ENCODE results near the gene IDH3B. TPM values are rescaled to one million over a fixed set of nuclear protein-coding genes. Genes with fewer than 3 reads are reported as not detected.

Gene IDH3B
- total and polyA plus RNA-seq, 2 donors (not counting 1 experiment from before 2014, with no cell fraction given): 77.0 to 98.2 TPM

GRCh38 chr20:2691127-2691526 is 27.1 kb upstream of the IDH3B start:
- no peak for DNase-seq (ENCODE audit: low read depth in 2 of 2)

GRCh38 chr20:2690718-2691117 is 26.7 kb upstream of the IDH3B start:
- no peaks in the 10 kb centered on the region for H3K9me3 ChIP-seq (ENCODE audit: control insufficient read depth, insufficient read depth, low read depth, low read length)
- no peaks in the 10 kb centered on the region for H3K79me2 ChIP-seq (ENCODE audit: control insufficient read depth, insufficient read depth, low read length)
- TF ChIP-seq EZH2 (IDR thresholded peaks at IDR 0.05; ENCODE audit: low read length, missing control alignments) (no peak), CTCF (conservative IDR thresholded peaks at IDR 0.05 in 1 of 2, IDR thresholded peaks at IDR 0.05 in 1 of 2; ENCODE audit: low read depth in 1 of 2, low read length in 2 of 2) (no peak)
- H2AFZ ChIP-seq (ENCODE audit: low read length): no peak overlapping the region
- H3K4me2 ChIP-seq (ENCODE audit: extremely low read depth, insufficient read depth, low read length): no peak overlapping the region
- no peaks in the 10 kb centered on the region for H4K20me1 ChIP-seq (ENCODE audit: control insufficient read depth, extremely low read depth, insufficient read depth, low read length)
- H3K27ac ChIP-seq (ENCODE audit: insufficient read depth, low read length): no peak overlapping the region
- H3K9ac ChIP-seq (ENCODE audit: insufficient read depth, low read length): no peak overlapping the region
- H3K27me3 ChIP-seq (ENCODE audit: control insufficient read depth, insufficient read depth, low read length): peaks cover 43% of the 10 kb centered on the region
- H3K4me3 ChIP-seq (replicated peaks in 1 of 4; ENCODE audit: control extremely low read depth in 1 of 4, insufficient read depth in 1 of 4, low read depth in 3 of 4, low read length in 4 of 4): no peak overlapping the region
- no peak for DNase-seq (ENCODE audit: low read depth in 2 of 2)
- no peaks in the 10 kb centered on the region for H3K4me1 ChIP-seq (ENCODE audit: control insufficient read depth, extremely low read depth, insufficient read depth, low read length)
- H3K36me3 ChIP-seq (ENCODE audit: control insufficient read depth, insufficient read depth, low read length): no peaks in the 10 kb centered on the region

More at GRCh38 chr20:2691127-2691526, 27.1 kb upstream of the IDH3B start:
- Histone ChIP-seq H3K79me2 (ENCODE audit: control insufficient read depth, insufficient read depth, low read length) (no peaks in the 10 kb centered on the region), H3K27me3 (ENCODE audit: control insufficient read depth, insufficient read depth, low read length) (peaks cover 43% of the 10 kb centered on the region), H3K9ac (ENCODE audit: insufficient read depth, low read length) (no peak overlapping the region), H3K9me3 (ENCODE audit: control insufficient read depth, insufficient read depth, low read depth, low read length) (no peaks in the 10 kb centered on the region), H4K20me1 (ENCODE audit: control insufficient read depth, extremely low read depth, insufficient read depth, low read length) (no peaks in the 10 kb centered on the region), H3K4me1 (ENCODE audit: control insufficient read depth, extremely low read depth, insufficient read depth, low read length) (no peaks in the 10 kb centered on the region), H3K4me2 (ENCODE audit: extremely low read depth, insufficient read depth, low read length) (no peak overlapping the region), H2AFZ (ENCODE audit: low read length) (no peak overlapping the region), H3K27ac (ENCODE audit: insufficient read depth, low read length) (no peak overlapping the region), H3K4me3 (replicated peaks in 1 of 4; ENCODE audit: control extremely low read depth in 1 of 4, insufficient read depth in 1 of 4, low read depth in 3 of 4, low read length in 4 of 4) (no peak overlapping the region), H3K36me3 (ENCODE audit: control insufficient read depth, insufficient read depth, low read length) (no peaks in the 10 kb centered on the region)
- TF ChIP-seq CTCF (conservative IDR thresholded peaks at IDR 0.05 in 1 of 2, IDR thresholded peaks at IDR 0.05 in 1 of 2; ENCODE audit: low read depth in 1 of 2, low read length in 2 of 2) (no peak), EZH2 (IDR thresholded peaks at IDR 0.05; ENCODE audit: low read length, missing control alignments) (no peak)

- no peak for DNase-seq (ENCODE audit: low read depth in 2 of 2)
- H3K27me3 ChIP-seq (ENCODE audit: control insufficient read depth, insufficient read depth, low read length): peaks cover 40% of the 10 kb centered on the region
Observed at GRCh38 chr20:2690213-2690612, 26.2 kb upstream of the IDH3B start.

More at GRCh38 chr20:2690213-2690612, 26.2 kb upstream of the IDH3B start:
- Histone ChIP-seq H2AFZ (ENCODE audit: low read length) (no peak overlapping the region), H4K20me1 (ENCODE audit: control insufficient read depth, extremely low read depth, insufficient read depth, low read length) (no peaks in the 10 kb centered on the region), H3K9ac (ENCODE audit: insufficient read depth, low read length) (no peak overlapping the region), H3K9me3 (ENCODE audit: control insufficient read depth, insufficient read depth, low read depth, low read length) (no peaks in the 10 kb centered on the region), H3K4me3 (replicated peaks in 1 of 4; ENCODE audit: control extremely low read depth in 1 of 4, insufficient read depth in 1 of 4, low read depth in 3 of 4, low read length in 4 of 4) (no peak overlapping the region), H3K4me1 (ENCODE audit: control insufficient read depth, extremely low read depth, insufficient read depth, low read length) (no peaks in the 10 kb centered on the region), H3K79me2 (ENCODE audit: control insufficient read depth, insufficient read depth, low read length) (no peaks in the 10 kb centered on the region), H3K36me3 (ENCODE audit: control insufficient read depth, insufficient read depth, low read length) (no peaks in the 10 kb centered on the region), H3K4me2 (ENCODE audit: extremely low read depth, insufficient read depth, low read length) (no peak overlapping the region), H3K27ac (ENCODE audit: insufficient read depth, low read length) (no peak overlapping the region)
- no peak for TF ChIP-seq EZH2 (IDR thresholded peaks at IDR 0.05; ENCODE audit: low read length, missing control alignments)
- TF ChIP-seq CTCF (conservative IDR thresholded peaks at IDR 0.05 in 1 of 2, IDR thresholded peaks at IDR 0.05 in 1 of 2; ENCODE audit: low read depth in 1 of 2, low read length in 2 of 2): no peak

All from fibroblast of lung (primary cell).